Ascending aorta (tissue), 2 donors: ENCODE measurements around the gene GCFC2. TPM values are rescaled to one million over a fixed set of nuclear protein-coding genes. Genes with fewer than 3 reads are reported as not detected.
A peak's percentile ranks its signal among the peaks of the same experiment; 100 is the strongest.

Experiments
- DNase-seq, 2 donors: peaks; one replicate each; pipeline ENCODE4 v3.0.0-alpha.2; 2019; ENCODE audit warnings: low spot score in 2 of 2
- H3K27ac ChIP-seq, 2 donors: fragments of 200-600 bp; sonication (generic); one replicate each; pipeline ENCODE4 v1.5.1; 2016 to 2017; ENCODE audit warnings: mild to moderate bottlenecking in 1 of 2
- H3K27me3 ChIP-seq: fragments of 200-600 bp; sonication (generic); one replicate; pipeline ENCODE4 v1.5.1; 2017
- H3K36me3 ChIP-seq, 2 donors: fragments of 200-600 bp; sonication (generic); one replicate each; pipeline ENCODE4 v1.5.1; 2016
- H3K4me1 ChIP-seq, 2 donors: fragments of 200-600 bp; sonication (generic); one replicate each; pipeline ENCODE4 v1.5.1; 2016 to 2017; ENCODE audit warnings: mild to moderate bottlenecking in 1 of 2
- H3K4me3 ChIP-seq, 2 donors: fragments of 200-600 bp; sonication (generic); one replicate each; pipeline ENCODE4 v1.5.1; 2016 to 2017; ENCODE audit warnings: mild to moderate bottlenecking in 1 of 2
- H3K9me3 ChIP-seq, 2 donors: fragments of 200-600 bp; sonication (generic); one replicate each; pipeline ENCODE4 v1.5.1; 2016
- CTCF ChIP-seq, 3 experiments: fragments of 200-600 bp in 2 of 3; fragments of 450-650 bp in 1 of 3; sonication (generic) in 2 of 3; IDR thresholded peaks; one replicate each; pipeline ENCODE4 v1.5.1; 2016 to 2019; ENCODE audit warnings: antibody characterized with exemption in 3 of 3, mild to moderate bottlenecking in 1 of 3, moderate library complexity in 1 of 3
- intact Hi-C: fragments of 100-400 bp; cut with DNase I; formaldehyde crosslinking; loops from one replicate; pipeline ENCODE4 v1.15.1; 2023
- total RNA-seq: library from RNA; depleted of rRNA; stranded (reverse); fragments of >200 nt; gene quantifications from one replicate; pipeline ENCODE4 v1.1.0, GENCODE V29; 2016

Gene GCFC2
- total RNA-seq, 1 donor from 2014 or later, result 31.0 TPM

DNA sequence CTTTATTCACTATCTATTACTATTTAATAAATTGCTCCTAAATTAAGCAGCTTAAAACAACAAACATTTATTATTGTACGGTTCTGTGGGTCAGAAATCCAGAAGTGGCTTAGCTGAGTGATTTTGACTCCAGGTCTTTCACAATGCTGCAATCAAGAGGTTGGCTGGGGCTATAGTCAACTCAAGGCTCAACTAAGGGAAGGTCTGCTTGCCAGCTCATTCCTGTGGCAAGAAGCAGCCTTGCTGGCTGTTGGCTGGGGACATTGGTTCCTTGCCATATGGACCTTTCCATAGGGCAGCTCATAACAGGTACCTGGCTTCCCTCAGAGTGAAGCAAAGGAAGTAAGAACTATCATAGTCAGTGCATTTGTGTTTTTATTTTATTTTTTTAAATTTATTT, 69.1 kb downstream of the GCFC2 start:
- H3K27ac ChIP-seq, result no peak overlapping the region
- intact Hi-C loops, result loop anchor here (2.0 kb wide), 1 partner anchor 35 kb away; no protein-coding TSS in a partner anchor

DNA sequence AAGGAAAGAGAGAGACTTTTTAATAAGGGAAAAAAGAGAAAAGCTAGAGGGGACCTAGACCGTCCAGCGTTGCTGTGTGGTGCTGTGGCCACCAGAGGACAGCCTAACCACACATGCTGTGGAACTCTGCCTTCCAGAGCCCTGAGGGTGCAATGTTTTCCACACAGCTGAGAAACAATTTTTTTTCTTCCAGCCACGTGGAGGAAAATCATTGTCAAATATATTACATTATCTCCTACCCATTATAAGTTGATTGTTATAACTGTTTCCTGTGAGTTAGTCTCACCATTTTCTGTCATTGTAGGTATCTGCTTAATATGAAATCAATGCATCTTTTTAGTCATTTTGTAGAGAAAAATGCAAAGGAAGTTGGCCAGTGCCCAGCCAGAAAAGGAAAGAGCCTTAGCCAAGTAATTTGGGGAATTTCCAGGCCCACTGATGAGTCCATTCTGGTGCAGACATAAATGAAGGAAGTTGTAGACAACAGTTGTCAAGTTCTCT, 70.0 kb downstream of the GCFC2 start:
- TF ChIP-seq CTCF (IDR thresholded peaks at IDR 0.05), result peak; percentile 74 to 98 (median 96)
- Histone ChIP-seq H3K36me3 (no peaks in the 10 kb centered on the region), H3K27ac (no peak overlapping the region), H3K9me3 (no peaks in the 10 kb centered on the region), H3K4me1 (no peaks in the 10 kb centered on the region), H3K4me3 (no peak overlapping the region), H3K27me3 (no peaks in the 10 kb centered on the region)
- DNase-seq, result peak in 1 of 2 donors; percentile 67
- intact Hi-C loops, result loop anchor here (2.0 kb wide), 1 partner anchor 36 kb away; no protein-coding TSS in a partner anchor

More for the DNA sequence above, 69.1 kb downstream of the GCFC2 start:
- no peak for TF ChIP-seq CTCF (IDR thresholded peaks at IDR 0.05)
- H3K27me3 ChIP-seq, result no peaks in the 10 kb centered on the region
- no peaks in the 10 kb centered on the region for H3K36me3 ChIP-seq
- no peaks in the 10 kb centered on the region for H3K9me3 ChIP-seq
- DNase-seq, result no peak
- H3K4me1 ChIP-seq, result no peaks in the 10 kb centered on the region
- H3K4me3 ChIP-seq, result no peak overlapping the region

DNA sequence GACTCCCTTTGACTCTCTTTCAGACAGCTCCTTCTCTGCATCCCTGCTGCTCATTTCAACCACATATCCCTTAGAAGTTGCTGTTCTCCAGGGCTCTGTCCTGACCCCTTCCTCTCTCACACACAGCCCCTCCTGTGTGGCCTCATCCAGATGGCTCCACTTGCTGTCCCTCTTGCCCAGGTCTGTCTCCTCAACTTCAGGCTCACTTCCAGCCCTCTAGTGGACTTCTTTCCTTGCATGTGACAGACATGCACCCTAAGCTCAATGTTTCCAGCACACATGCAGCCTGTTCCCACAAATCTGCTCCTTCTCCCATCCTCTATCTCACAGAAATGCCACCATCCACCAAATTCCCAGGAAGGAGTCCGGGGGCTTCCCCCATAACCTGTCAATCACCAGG, 73.1 kb downstream of the GCFC2 start:
- no peak for DNase-seq
- Histone ChIP-seq H3K27ac (no peak overlapping the region), H3K9me3 (no peaks in the 10 kb centered on the region), H3K4me1 (no peaks in the 10 kb centered on the region), H3K4me3 (no peak overlapping the region), H3K36me3 (no peaks in the 10 kb centered on the region), H3K27me3 (no peaks in the 10 kb centered on the region)
- intact Hi-C loops, result no loop called here
- no peak for TF ChIP-seq CTCF (IDR thresholded peaks at IDR 0.05)

GRCh38 chr2:75634945-75635344, 75.8 kb downstream of the GCFC2 start:
- H3K36me3 ChIP-seq, result no peaks in the 10 kb centered on the region
- no peak for TF ChIP-seq CTCF (IDR thresholded peaks at IDR 0.05)
- H3K4me1 ChIP-seq, result no peaks in the 10 kb centered on the region
- no peaks in the 10 kb centered on the region for H3K27me3 ChIP-seq
- DNase-seq, result no peak
- intact Hi-C loops, result no loop called here
- H3K27ac ChIP-seq, result no peak overlapping the region
- H3K4me3 ChIP-seq, result no peak overlapping the region
- no peaks in the 10 kb centered on the region for H3K9me3 ChIP-seq

GRCh38 chr2:75633620-75634019, 77.1 kb downstream of the GCFC2 start:
- Histone ChIP-seq H3K4me3 (no peak overlapping the region), H3K36me3 (no peaks in the 10 kb centered on the region), H3K27ac (no peak overlapping the region), H3K27me3 (no peaks in the 10 kb centered on the region), H3K4me1 (no peaks in the 10 kb centered on the region), H3K9me3 (no peaks in the 10 kb centered on the region)
- intact Hi-C loops, result no loop called here
- TF ChIP-seq CTCF (IDR thresholded peaks at IDR 0.05), result no peak
- no peak for DNase-seq

DNA sequence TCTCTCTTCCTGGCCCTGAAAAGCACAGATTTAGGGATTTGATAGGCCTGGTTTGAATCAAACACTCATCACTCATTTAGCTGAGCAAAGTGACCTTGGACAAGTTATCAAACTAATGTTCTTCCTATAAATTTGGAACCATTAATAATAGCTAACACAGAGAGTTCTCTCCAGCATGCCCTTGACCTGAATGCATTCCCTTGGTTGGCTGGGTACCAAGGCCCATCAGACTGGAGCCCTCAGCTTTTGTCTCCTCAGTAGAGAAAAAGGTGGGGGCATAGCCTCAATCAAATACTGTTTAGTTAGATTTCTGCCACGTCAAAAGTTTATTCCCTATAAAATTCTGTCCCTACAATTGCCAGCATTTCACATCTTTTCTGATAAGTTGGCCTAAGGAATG, 77.9 kb downstream of the GCFC2 start:
- Histone ChIP-seq H3K27me3 (no peaks in the 10 kb centered on the region), H3K27ac (no peak overlapping the region), H3K36me3 (no peaks in the 10 kb centered on the region), H3K4me3 (no peak overlapping the region), H3K4me1 (no peaks in the 10 kb centered on the region), H3K9me3 (no peaks in the 10 kb centered on the region)
- no peak for DNase-seq
- TF ChIP-seq CTCF (IDR thresholded peaks at IDR 0.05), result no peak
- intact Hi-C loops, result no loop called here
